PC-9 (cell line): Measurements from ENCODE around the gene SPEN.
"Not testable (repeated sequence)": the region's sequence is repeated elsewhere in the genome, so short reads cannot be mapped to it uniquely, and the experiment has no call there.

Experiments
- CTCF ChIP-seq: fragments of 200-600 bp; sonication (generic); conservative IDR thresholded peaks from 2 replicates; pipeline ENCODE4 v1.6.1; 2017; ENCODE audit warnings: mixed run types, antibody characterized with exemption, mild to moderate bottlenecking, moderate library complexity
- EZH2 ChIP-seq: fragments of 200-600 bp; sonication (generic); IDR thresholded peaks from 2 replicates; pipeline ENCODE4 v1.8.0; 2017; ENCODE audit warnings: antibody characterized with exemption, low read depth

- TF ChIP-seq CTCF, EZH2: not testable (repeated sequence)
These were observed 11.1 kb upstream of the SPEN start for GRCh38 chr1:15836511-15836771.
